SK-N-MC (cell line): ENCODE data around the gene SOX8.

Experiments used
- EZH2 ChIP-seq: fragments of 200-600 bp; sonication (generic); IDR thresholded peaks from one replicate; pipeline ENCODE4 v1.6.1; 2017; ENCODE audit warnings: antibody characterized with exemption
- POLR2AphosphoS5 ChIP-seq: IDR thresholded peaks from 2 replicates; pipeline ENCODE4 v1.6.1; 2012; ENCODE audit warnings: mild to moderate bottlenecking, low read depth, low read length, borderline replicate concordance

DNA sequence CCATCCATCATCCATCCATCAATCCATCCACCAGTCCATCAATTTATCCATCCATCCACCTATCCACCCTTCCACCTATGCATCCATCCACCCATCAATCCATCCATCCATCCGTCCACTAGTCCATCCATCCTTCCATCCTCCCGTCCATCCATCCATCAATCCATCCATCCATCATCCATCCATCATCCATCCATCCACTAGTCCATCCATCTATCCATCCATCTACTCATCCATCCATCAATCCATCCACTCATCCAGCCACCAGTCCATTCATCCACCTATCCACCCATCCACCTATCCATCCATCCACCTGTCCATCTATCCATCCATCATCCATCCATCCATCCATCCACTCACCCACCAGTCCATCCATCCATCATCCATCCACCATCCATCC lies 51.0 kb downstream of the SOX8 start:
- no peak for TF ChIP-seq POLR2AphosphoS5
- TF ChIP-seq EZH2, result no peak
